HepG2 (cell line): ENCODE data around the gene CLEC16A. TPM values are rescaled to one million over a fixed set of nuclear protein-coding genes. Genes with fewer than 3 reads are reported as not detected.

Experiments used
- BRD4 ChIP-seq: sonication (generic); formaldehyde crosslinking; IDR thresholded peaks from 2 replicates; pipeline ENCODE4 v1.4.0; 2020; ENCODE audit warnings: missing genetic modification reagents
- CBX5 ChIP-seq: sonication (generic); formaldehyde crosslinking; IDR thresholded peaks from 2 replicates; pipeline ENCODE4 v1.4.0; 2020; ENCODE audit warnings: missing genetic modification reagents, borderline replicate concordance
- FOXK1 ChIP-seq: sonication (generic); formaldehyde crosslinking; IDR thresholded peaks from 2 replicates; pipeline ENCODE4 v1.4.0; 2020; ENCODE audit warnings: low read depth, missing genetic modification reagents, borderline replicate concordance
- FOXO1 ChIP-seq: sonication (generic); formaldehyde crosslinking; IDR thresholded peaks from 2 replicates; pipeline ENCODE4 v1.4.0; 2020; ENCODE audit warnings: missing genetic modification reagents
- HOXA9 ChIP-seq: sonication (generic); formaldehyde crosslinking; IDR thresholded peaks from 2 replicates; pipeline ENCODE4 v1.8.1; 2022; ENCODE audit warnings: missing genetic modification reagents, mild to moderate bottlenecking, moderate library complexity, borderline replicate concordance
- MED8 ChIP-seq: sonication (generic); formaldehyde crosslinking; IDR thresholded peaks from 2 replicates; pipeline ENCODE4 v1.8.1; 2023; ENCODE audit warnings: mild to moderate bottlenecking, missing genetic modification reagents; ENCODE audit not compliant: insufficient replicate concordance
- NFIB ChIP-seq: sonication (generic); formaldehyde crosslinking; IDR thresholded peaks from 2 replicates; pipeline ENCODE4 v1.9.0; 2021; ENCODE audit warnings: missing genetic modification reagents, mild to moderate bottlenecking, borderline replicate concordance
- NFYC ChIP-seq: IDR thresholded peaks from 2 replicates; pipeline ENCODE4 v1.6.1; 2016; ENCODE audit warnings: missing genetic modification reagents, missing compliant biosample characterization
- PHF20 ChIP-seq: sonication (generic); formaldehyde crosslinking; IDR thresholded peaks from 2 replicates; pipeline ENCODE4 v1.5.0; 2020; ENCODE audit warnings: mild to moderate bottlenecking, missing genetic modification reagents
- REXO4 ChIP-seq: sonication (generic); formaldehyde crosslinking; IDR thresholded peaks from 2 replicates; pipeline ENCODE4 v1.8.0; 2022; ENCODE audit warnings: missing genetic modification reagents, mild to moderate bottlenecking, borderline replicate concordance
- SMAD3 ChIP-seq: sonication (generic); formaldehyde crosslinking; IDR thresholded peaks from 2 replicates; pipeline ENCODE4 v1.4.0; 2020; ENCODE audit warnings: missing genetic modification reagents
- SP140L ChIP-seq: sonication (generic); formaldehyde crosslinking; IDR thresholded peaks from 2 replicates; pipeline ENCODE4 v1.4.0; 2020; ENCODE audit warnings: missing genetic modification reagents, borderline replicate concordance
- ZFAT ChIP-seq: sonication (generic); formaldehyde crosslinking; conservative IDR thresholded peaks from 2 replicates; pipeline ENCODE4 v1.8.1; 2023; ENCODE audit warnings: missing genetic modification reagents, inconsistent platforms
- ZFP36 ChIP-seq: fragments of 150-350 bp; IDR thresholded peaks from 2 replicates; pipeline ENCODE4 v1.6.1; 2018; ENCODE audit warnings: borderline replicate concordance, low read length, low read depth; ENCODE audit not compliant: partially characterized antibody
- ZFP36L2 ChIP-seq: sonication (generic); formaldehyde crosslinking; IDR thresholded peaks from 2 replicates; pipeline ENCODE4 v1.4.0; 2020; ENCODE audit warnings: missing genetic modification reagents
- ZMAT3 ChIP-seq: sonication (generic); formaldehyde crosslinking; conservative IDR thresholded peaks from 2 replicates; pipeline ENCODE4 v1.7.0; 2021; ENCODE audit warnings: missing genetic modification reagents
- ZNF496 ChIP-seq: sonication (generic); formaldehyde crosslinking; IDR thresholded peaks from 2 replicates; pipeline ENCODE4 v1.8.1; 2023; ENCODE audit warnings: mild to moderate bottlenecking, moderate library complexity, missing genetic modification reagents; ENCODE audit not compliant: insufficient replicate concordance
- ZNF629 ChIP-seq: sonication (generic); formaldehyde crosslinking; conservative IDR thresholded peaks from 2 replicates; pipeline ENCODE4 v1.5.0; 2020; ENCODE audit warnings: missing genetic modification reagents
- ZSCAN9 ChIP-seq: IDR thresholded peaks from 2 replicates; pipeline ENCODE4 v1.6.1; 2016; ENCODE audit warnings: borderline replicate concordance
- polyA plus RNA-seq, 8 experiments: library from polyadenylated mRNA; depleted of rRNA in 3 of 8; stranded (reverse) in 7 of 8; unstranded in 1 of 8; fragments of >200 nt; fragmentation: Illumina TruSeq in 4 of 8; extraction: Trizol in 4 of 8; gene quantifications; 2 replicates each; pipeline versions ENCODE4 v1.2.1 to v1.2.3, GENCODE V29; 2011 to 2016; ENCODE audit warnings: low read depth in 4 of 8, missing spikeins in 1 of 8, mixed read lengths in 1 of 8; ENCODE audit not compliant: insufficient read depth in 1 of 8
- total RNA-seq, 5 experiments: library from RNA; depleted of rRNA; stranded (reverse); fragments of >200 nt; fragmentation: Illumina TruSeq; extraction: Trizol; gene quantifications; 2 replicates each; pipeline ENCODE4 v1.2.3, GENCODE V29; 2016; ENCODE audit warnings: low read depth in 1 of 5
- TF ChIP-seq, protein P1 (sequence below): sonication (generic); formaldehyde crosslinking; IDR thresholded peaks from 2 replicates; pipeline ENCODE4 v1.4.0; 2020; ENCODE audit warnings: missing genetic modification reagents, borderline replicate concordance
- TF ChIP-seq, protein P2 (sequence below): sonication (generic); formaldehyde crosslinking; IDR thresholded peaks from 2 replicates; pipeline ENCODE4 v1.8.0; 2022; ENCODE audit warnings: missing genetic modification reagents, mild to moderate bottlenecking, moderate library complexity, borderline replicate concordance
- TF ChIP-seq, protein P3 (sequence below): sonication (generic); formaldehyde crosslinking; IDR thresholded peaks from 2 replicates; pipeline ENCODE4 v1.8.0; 2022; ENCODE audit warnings: missing genetic modification reagents, mild to moderate bottlenecking, inconsistent platforms, borderline replicate concordance

CLEC16A gene
- total and polyA plus RNA-seq, 2 of the 13 experiments (the other 11 are each of a cell fraction or from before 2014, with no cell fraction given): 8.5 to 10.3 TPM

DNA sequence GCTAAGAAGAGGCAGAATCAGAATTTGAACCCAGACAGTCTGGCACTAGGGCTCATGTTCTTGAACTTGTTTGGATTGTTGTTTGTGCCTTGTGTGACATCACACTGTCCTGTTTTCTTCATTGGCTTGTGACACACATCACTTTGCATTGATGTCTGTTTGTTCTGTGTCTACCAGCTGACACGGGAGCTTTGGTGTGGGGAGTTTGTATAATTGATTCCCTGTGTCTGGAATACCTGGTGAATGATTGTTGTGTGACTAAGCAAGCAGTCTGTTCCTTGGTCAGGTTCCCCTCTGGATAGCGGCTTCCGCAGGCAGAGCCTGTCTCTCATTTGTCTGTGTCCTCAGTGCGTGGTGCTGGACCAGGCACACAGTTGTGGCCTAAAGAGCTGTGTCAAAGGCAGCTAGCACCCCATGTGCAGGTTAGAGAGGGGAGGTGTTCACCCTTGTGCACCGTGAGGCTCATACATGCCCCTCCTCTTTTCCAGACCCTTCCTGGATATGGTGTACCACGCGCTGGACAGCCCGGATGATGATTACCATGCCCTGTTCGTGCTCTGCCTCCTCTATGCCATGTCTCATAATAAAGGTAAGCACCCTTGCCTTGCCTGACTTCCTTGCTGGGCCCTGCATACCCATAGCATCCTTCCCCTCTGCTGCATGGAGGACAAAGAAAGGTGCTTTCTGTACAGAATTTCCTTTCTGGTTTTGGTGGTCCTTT is 80.1 kb downstream of the CLEC16A start (continued):
- TF ChIP-seq, protein P1, sequence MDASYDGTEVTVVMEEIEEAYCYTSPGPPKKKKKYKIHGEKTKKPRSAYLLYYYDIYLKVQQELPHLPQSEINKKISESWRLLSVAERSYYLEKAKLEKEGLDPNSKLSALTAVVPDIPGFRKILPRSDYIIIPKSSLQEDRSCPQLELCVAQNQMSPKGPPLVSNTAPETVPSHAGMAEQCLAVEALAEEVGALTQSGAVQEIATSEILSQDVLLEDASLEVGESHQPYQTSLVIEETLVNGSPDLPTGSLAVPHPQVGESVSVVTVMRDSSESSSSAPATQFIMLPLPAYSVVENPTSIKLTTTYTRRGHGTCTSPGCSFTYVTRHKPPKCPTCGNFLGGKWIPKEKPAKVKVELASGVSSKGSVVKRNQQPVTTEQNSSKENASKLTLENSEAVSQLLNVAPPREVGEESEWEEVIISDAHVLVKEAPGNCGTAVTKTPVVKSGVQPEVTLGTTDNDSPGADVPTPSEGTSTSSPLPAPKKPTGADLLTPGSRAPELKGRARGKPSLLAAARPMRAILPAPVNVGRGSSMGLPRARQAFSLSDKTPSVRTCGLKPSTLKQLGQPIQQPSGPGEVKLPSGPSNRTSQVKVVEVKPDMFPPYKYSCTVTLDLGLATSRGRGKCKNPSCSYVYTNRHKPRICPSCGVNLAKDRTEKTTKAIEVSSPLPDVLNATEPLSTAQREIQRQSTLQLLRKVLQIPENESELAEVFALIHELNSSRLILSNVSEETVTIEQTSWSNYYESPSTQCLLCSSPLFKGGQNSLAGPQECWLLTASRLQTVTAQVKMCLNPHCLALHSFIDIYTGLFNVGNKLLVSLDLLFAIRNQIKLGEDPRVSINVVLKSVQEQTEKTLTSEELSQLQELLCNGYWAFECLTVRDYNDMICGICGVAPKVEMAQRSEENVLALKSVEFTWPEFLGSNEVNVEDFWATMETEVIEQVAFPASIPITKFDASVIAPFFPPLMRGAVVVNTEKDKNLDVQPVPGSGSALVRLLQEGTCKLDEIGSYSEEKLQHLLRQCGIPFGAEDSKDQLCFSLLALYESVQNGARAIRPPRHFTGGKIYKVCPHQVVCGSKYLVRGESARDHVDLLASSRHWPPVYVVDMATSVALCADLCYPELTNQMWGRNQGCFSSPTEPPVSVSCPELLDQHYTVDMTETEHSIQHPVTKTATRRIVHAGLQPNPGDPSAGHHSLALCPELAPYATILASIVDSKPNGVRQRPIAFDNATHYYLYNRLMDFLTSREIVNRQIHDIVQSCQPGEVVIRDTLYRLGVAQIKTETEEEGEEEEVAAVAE: no peak
- TF ChIP-seq ZNF629 (CRISPR knock-in tag) (no peak), ZSCAN9 (CRISPR knock-in tag) (no peak), SMAD3 (CRISPR knock-in tag) (no peak), HOXA9 (no peak), ZFP36L2 (no peak), REXO4 (CRISPR knock-in tag) (no peak), FOXO1 (CRISPR knock-in tag) (no peak), PHF20 (CRISPR knock-in tag) (no peak), NFIB (CRISPR knock-in tag) (no peak), BRD4 (CRISPR knock-in tag) (no peak), MED8 (CRISPR knock-in tag) (no peak), CBX5 (CRISPR knock-in tag) (0 out of 2 replicates have a peak, but pooled peaks have one; percentile 40), NFYC (no peak), ZFAT (CRISPR knock-in tag) (no peak), ZMAT3 (CRISPR knock-in tag) (no peak), FOXK1 (peak; percentile 59; the same call in 1 of the 2 replicates), ZFP36 (no peak), ZNF496 (CRISPR knock-in tag) (no peak), SP140L (CRISPR knock-in tag) (no peak)
- TF ChIP-seq, protein P2, sequence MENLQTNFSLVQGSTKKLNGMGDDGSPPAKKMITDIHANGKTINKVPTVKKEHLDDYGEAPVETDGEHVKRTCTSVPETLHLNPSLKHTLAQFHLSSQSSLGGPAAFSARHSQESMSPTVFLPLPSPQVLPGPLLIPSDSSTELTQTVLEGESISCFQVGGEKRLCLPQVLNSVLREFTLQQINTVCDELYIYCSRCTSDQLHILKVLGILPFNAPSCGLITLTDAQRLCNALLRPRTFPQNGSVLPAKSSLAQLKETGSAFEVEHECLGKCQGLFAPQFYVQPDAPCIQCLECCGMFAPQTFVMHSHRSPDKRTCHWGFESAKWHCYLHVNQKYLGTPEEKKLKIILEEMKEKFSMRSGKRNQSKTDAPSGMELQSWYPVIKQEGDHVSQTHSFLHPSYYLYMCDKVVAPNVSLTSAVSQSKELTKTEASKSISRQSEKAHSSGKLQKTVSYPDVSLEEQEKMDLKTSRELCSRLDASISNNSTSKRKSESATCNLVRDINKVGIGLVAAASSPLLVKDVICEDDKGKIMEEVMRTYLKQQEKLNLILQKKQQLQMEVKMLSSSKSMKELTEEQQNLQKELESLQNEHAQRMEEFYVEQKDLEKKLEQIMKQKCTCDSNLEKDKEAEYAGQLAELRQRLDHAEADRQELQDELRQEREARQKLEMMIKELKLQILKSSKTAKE: no peak
- TF ChIP-seq, protein P3, sequence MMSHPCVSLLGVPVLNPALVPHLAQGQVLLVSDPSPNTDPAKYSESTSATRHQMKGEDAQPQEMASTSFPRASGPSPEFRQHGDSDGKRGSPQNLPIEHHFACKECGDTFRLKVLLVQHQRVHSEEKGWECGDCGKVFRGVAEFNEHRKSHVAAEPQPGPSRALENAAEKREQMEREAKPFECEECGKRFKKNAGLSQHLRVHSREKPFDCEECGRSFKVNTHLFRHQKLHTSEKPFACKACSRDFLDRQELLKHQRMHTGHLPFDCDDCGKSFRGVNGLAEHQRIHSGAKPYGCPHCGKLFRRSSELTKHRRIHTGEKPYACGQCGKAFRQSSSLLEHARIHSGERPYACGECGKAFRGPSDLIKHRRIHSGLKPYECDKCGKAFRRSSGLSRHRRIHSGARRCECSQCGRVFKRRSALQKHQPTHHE (CRISPR knock-in tag): no peak
